A673 (cell line): ENCODE data around the gene SPAG16. TPM values are rescaled to one million over a fixed set of nuclear protein-coding genes. Genes with fewer than 3 reads are reported as not detected.

Experiments
- BruUV-seq: library from RNA; stranded (reverse); fragments of 400-500 nt; replicated peaks from 2 replicates; lab custom pipeline; 2021; lab: Mats Ljungman, UMichigan
- CTCF ChIA-PET: fragments of 300-600 bp; sonication (Branson Sonifier 250); formaldehyde crosslinking; loops from one replicate; lab custom pipeline; 2022; ENCODE audit warnings: antibody characterized with exemption; lab: Charles Lee
- POLR2A ChIA-PET: fragments of 300-600 bp; sonication (Branson Sonifier 250); formaldehyde crosslinking; loops from one replicate; lab custom pipeline; 2022; ENCODE audit warnings: antibody characterized with exemption; ENCODE audit not compliant: low non-redundant PET; lab: Charles Lee
- DNase-seq: peaks from one replicate; pipeline ENCODE4 v3.0.0-alpha.2; 2015; ENCODE audit warnings: low spot score
- H3K27ac ChIP-seq: fragments of 200-600 bp; sonication (generic); 2 replicates; pipeline ENCODE4 v1.5.1; 2016; ENCODE audit warnings: mixed run types, low read depth, mild to moderate bottlenecking, mixed read lengths, antibody characterized with exemption, low read length; ENCODE audit not compliant: poor library complexity, severe bottlenecking
- H3K27me3 ChIP-seq: fragments of 200-600 bp; sonication (generic); replicated peaks from 2 replicates; pipeline ENCODE4 v1.6.1; 2017; ENCODE audit warnings: mixed run types, low read depth, mild to moderate bottlenecking, mixed read lengths, antibody characterized with exemption, low read length; ENCODE audit not compliant: insufficient read depth, poor library complexity
- H3K36me3 ChIP-seq: fragments of 200-600 bp; sonication (generic); 2 replicates; pipeline ENCODE4 v1.6.1; 2016; ENCODE audit warnings: mixed run types, mild to moderate bottlenecking, mixed read lengths, antibody characterized with exemption, low read length; ENCODE audit not compliant: insufficient read depth, poor library complexity, severe bottlenecking
- H3K4me1 ChIP-seq: fragments of 200-600 bp; sonication (generic); 2 replicates; pipeline ENCODE4 v1.6.1; 2017; ENCODE audit warnings: mixed run types, mild to moderate bottlenecking, mixed read lengths, antibody characterized with exemption, low read length; ENCODE audit not compliant: insufficient read depth, poor library complexity, severe bottlenecking
- H3K4me3 ChIP-seq: fragments of 200-600 bp; sonication (generic); 2 replicates; pipeline ENCODE4 v1.5.1; 2016; ENCODE audit warnings: low read depth, mixed run types, mild to moderate bottlenecking, mixed read lengths, low read length; ENCODE audit not compliant: poor library complexity, severe bottlenecking
- H3K9me3 ChIP-seq: fragments of 200-600 bp; sonication (generic); 2 replicates; pipeline ENCODE4 v1.6.1; 2016; ENCODE audit warnings: mixed run types, low read depth, mild to moderate bottlenecking, mixed read lengths, antibody characterized with exemption, low read length; ENCODE audit not compliant: poor library complexity, severe bottlenecking
- CTCF ChIP-seq: fragments of 300-800, 200-600 bp; sonication (generic); conservative IDR thresholded peaks from 2 replicates; pipeline ENCODE4 v1.5.1; 2017; ENCODE audit warnings: low read depth, mild to moderate bottlenecking, antibody characterized with exemption, low read length, moderate library complexity, mixed read lengths
- EZH2 ChIP-seq: fragments of 200-600 bp; sonication (generic); IDR thresholded peaks from 2 replicates; pipeline ENCODE4 v1.6.1; 2017; ENCODE audit warnings: borderline replicate concordance, low read depth, mild to moderate bottlenecking, mixed read lengths, antibody characterized with exemption, low read length; ENCODE audit not compliant: poor library complexity, severe bottlenecking
- intact Hi-C: fragments of 100-400 bp; cut with micrococcal nuclease; formaldehyde crosslinking; loops from one replicate; pipeline ENCODE4 v1.10.0; 2022; ENCODE audit not compliant: unreplicated experiment
- total RNA-seq: library from RNA; stranded (reverse); gene quantifications from 2 replicates; pipeline ENCODE4 v1.2.3, GENCODE V29; 2021

The SPAG16 gene
- total RNA-seq, 1 experiment from 2014 or later = 13.1 TPM

GRCh38 chr2:214196260-214196659 lies 912.0 kb downstream of the SPAG16 start:
- TF ChIP-seq EZH2 (no peak), CTCF (no peak)
- H3K27me3 ChIP-seq = no peaks in the 10 kb centered on the region
- no peaks in the 10 kb centered on the region for H3K36me3 ChIP-seq
- no peak for DNase-seq
- H3K4me3 ChIP-seq = no peak overlapping the region
- ChIA-PET POLR2A (no interaction called here), CTCF (no interaction called here)
- no TSS peak for BruUV-seq
- intact Hi-C loops = no loop called here
- H3K9me3 ChIP-seq = no peaks in the 10 kb centered on the region
- H3K27ac ChIP-seq = no peak overlapping the region
- no peaks in the 10 kb centered on the region for H3K4me1 ChIP-seq

GRCh38 chr2:214201892-214202291 lies 917.6 kb downstream of the SPAG16 start:
- POLR2A ChIA-PET = no interaction called here

GRCh38 chr2:214203214-214203613 lies 919.0 kb downstream of the SPAG16 start:
- POLR2A ChIA-PET = no interaction called here
- TF ChIP-seq EZH2 (no peak), CTCF (no peak)

More at GRCh38 chr2:214201892-214202291, 917.6 kb downstream of the SPAG16 start:
- no TSS peak for BruUV-seq
- H3K9me3 ChIP-seq = no peaks in the 10 kb centered on the region
- no peak for TF ChIP-seq CTCF
- no peak for TF ChIP-seq EZH2
- CTCF ChIA-PET = no interaction called here
- H3K27ac ChIP-seq = no peak overlapping the region
- no peaks in the 10 kb centered on the region for H3K4me1 ChIP-seq
- DNase-seq = no peak
- no peaks in the 10 kb centered on the region for H3K27me3 ChIP-seq
- H3K4me3 ChIP-seq = no peak overlapping the region
- no peaks in the 10 kb centered on the region for H3K36me3 ChIP-seq
- intact Hi-C loops = no loop called here

More at GRCh38 chr2:214203214-214203613, 919.0 kb downstream of the SPAG16 start:
- intact Hi-C loops = no loop called here
- Histone ChIP-seq H3K36me3 (no peaks in the 10 kb centered on the region), H3K4me1 (no peaks in the 10 kb centered on the region), H3K27ac (no peak overlapping the region), H3K4me3 (no peak overlapping the region), H3K27me3 (no peaks in the 10 kb centered on the region), H3K9me3 (no peaks in the 10 kb centered on the region)
- CTCF ChIA-PET = no interaction called here
- no peak for DNase-seq
- no TSS peak for BruUV-seq
